ENCODE measurements around the gene SCFD2. TPM values are rescaled to one million over a fixed set of nuclear protein-coding genes. Genes with fewer than 3 reads are reported as not detected.

SCFD2 gene
- total RNA-seq, 1 donor from 2014 or later, result 18.6 TPM

DNA sequence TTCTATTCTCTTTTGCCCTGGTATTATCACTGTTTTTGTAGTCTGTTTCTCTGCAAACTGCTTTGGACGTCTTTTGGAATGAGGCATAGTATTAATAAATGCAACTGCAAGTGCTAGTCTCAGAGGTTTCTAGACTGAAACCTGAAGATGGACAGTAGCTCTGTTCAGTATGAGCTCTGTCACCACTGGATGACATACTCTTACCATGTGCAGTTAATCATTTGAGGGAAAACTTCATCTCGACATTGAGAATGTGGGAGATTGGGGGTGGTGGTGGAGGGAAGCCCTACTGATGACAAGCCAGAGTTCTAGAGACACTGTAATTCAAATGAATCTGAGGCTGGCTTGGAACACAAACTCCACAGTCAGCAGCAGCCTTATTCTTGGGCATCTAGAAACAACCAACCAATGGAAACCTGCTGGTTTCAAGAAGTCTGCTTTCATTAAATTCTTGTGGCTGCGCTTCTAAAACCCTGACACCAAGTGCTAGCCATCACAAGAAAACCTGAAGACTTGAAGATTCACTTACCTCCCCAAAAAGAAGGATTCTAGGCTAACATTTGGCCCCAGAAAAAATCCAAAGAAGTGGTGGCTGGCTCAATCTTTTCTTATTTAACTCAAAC is 342.1 kb downstream of the SCFD2 start:
- Mint-ChIP-seq H3K27ac (ENCODE audit: unreplicated experiment) (no peak overlapping the region), H3K4me1 (peaks cover 38% of the 10 kb centered on the region), H3K9me3 (no peaks in the 10 kb centered on the region), H3K27me3 (ENCODE audit: low read depth) (no peaks in the 10 kb centered on the region), H3K4me3 (no peak overlapping the region), H3K36me3 (ENCODE audit: low read depth) (no peaks in the 10 kb centered on the region)
- DNase-seq (ENCODE audit: low read depth, low spot score), result no peak
- TF ChIP-seq, protein P1, sequence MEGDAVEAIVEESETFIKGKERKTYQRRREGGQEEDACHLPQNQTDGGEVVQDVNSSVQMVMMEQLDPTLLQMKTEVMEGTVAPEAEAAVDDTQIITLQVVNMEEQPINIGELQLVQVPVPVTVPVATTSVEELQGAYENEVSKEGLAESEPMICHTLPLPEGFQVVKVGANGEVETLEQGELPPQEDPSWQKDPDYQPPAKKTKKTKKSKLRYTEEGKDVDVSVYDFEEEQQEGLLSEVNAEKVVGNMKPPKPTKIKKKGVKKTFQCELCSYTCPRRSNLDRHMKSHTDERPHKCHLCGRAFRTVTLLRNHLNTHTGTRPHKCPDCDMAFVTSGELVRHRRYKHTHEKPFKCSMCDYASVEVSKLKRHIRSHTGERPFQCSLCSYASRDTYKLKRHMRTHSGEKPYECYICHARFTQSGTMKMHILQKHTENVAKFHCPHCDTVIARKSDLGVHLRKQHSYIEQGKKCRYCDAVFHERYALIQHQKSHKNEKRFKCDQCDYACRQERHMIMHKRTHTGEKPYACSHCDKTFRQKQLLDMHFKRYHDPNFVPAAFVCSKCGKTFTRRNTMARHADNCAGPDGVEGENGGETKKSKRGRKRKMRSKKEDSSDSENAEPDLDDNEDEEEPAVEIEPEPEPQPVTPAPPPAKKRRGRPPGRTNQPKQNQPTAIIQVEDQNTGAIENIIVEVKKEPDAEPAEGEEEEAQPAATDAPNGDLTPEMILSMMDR (conservative IDR thresholded peaks at IDR 0.05), result no peak

- Mint-ChIP-seq H3K36me3 (ENCODE audit: low read depth) (no peaks in the 10 kb centered on the region), H3K4me3 (no peak overlapping the region), H3K27me3 (ENCODE audit: low read depth) (no peaks in the 10 kb centered on the region), H3K27ac (ENCODE audit: unreplicated experiment) (no peak overlapping the region), H3K4me1 (peaks cover 41% of the 10 kb centered on the region), H3K9me3 (no peaks in the 10 kb centered on the region)
- TF ChIP-seq, protein P1 (conservative IDR thresholded peaks at IDR 0.05), result no peak
- no peak for DNase-seq (ENCODE audit: low read depth, low spot score)
These were observed 343.3 kb downstream of the SCFD2 start for GRCh38 chr4:53022513-53023100.

DNA sequence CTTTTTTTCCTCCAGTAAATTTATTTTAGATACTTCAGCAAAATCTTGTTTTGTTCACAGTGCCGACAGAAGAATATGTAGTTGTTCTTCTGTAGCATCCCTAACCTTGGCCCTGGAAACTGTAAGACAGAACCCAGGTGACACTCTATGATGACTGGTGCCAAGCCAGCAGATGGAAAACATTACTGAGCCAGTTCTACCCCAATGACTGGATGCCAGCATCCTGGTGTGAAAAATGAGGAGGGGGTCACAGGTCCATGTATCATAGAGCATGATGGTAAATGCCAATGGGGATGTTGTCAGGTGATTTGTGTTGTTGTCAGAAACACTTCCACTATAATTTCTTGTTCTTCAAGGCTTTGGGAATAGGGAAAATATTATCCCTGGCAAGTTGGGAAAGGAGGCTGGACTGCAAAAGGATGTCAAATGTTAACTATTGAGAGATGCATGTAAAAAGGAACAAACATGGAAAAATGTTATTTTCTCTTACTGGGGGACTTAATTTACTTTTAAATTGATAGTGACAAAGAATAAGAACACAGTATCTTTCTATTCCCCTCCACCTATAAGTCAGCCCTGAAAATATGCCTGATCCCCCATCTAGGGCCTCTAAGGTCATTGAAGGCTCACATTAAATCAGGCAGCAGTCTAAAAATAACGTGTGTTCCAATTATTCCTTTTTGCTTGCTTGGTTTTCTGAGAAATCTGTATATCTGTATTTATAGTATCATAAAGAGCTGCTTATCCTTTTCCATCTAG is 343.9 kb downstream of the SCFD2 start:
- H3K4me3 Mint-ChIP-seq, result no peak overlapping the region
- DNase-seq (ENCODE audit: low read depth, low spot score), result no peak
- no peak overlapping the region for H3K27ac Mint-ChIP-seq (ENCODE audit: unreplicated experiment)
- H3K27me3 Mint-ChIP-seq (ENCODE audit: low read depth), result no peaks in the 10 kb centered on the region
- peaks cover 41% of the 10 kb centered on the region for H3K4me1 Mint-ChIP-seq
- no peaks in the 10 kb centered on the region for H3K36me3 Mint-ChIP-seq (ENCODE audit: low read depth)
- no peaks in the 10 kb centered on the region for H3K9me3 Mint-ChIP-seq
- TF ChIP-seq, protein P1 (conservative IDR thresholded peaks at IDR 0.05), result no peak

DNA sequence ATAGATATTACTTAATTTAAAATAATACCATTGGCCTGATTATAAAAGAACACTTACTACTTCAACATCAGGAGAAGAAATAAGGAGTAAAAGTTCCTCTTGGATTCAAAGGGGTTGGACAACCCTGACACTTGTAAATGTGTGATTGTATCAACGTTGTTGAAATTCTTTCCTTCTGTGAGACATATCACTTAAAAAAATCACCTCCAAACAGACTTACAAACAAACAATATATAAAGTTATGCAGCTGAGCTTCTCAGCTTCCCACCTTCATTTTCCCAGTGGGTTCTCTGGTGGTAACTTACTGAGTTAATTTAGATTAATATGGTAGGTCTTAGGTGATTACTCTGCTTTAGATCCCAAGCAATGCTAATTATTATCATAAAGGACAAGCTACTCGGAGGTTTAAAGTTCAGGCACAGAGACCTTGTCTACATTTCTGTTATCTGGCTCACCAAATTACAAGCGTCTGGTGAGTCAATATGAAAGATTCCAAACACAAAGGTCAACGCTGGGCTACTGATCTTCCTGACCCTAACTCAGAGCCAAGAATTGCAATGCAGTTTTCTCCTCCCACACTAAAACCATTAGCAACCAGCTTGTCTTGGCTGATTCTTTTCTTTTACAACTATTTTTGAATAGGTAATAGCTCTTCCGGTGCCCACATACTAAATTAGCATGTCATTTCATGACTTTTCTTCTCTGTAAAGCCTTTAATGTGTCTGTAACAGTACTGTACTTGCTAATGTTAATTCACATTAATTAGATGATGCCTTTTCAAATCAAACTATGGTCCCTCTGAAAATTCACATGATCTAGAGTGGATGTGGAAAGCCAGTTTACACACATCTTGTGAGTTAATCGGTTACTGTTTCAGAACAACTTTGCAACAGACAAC is 346.1 kb downstream of the SCFD2 start:
- no peaks in the 10 kb centered on the region for H3K36me3 Mint-ChIP-seq (ENCODE audit: low read depth)
- peaks cover 35% of the 10 kb centered on the region for H3K4me1 Mint-ChIP-seq

More for the DNA sequence above, 346.1 kb downstream of the SCFD2 start:
- no peak for DNase-seq (ENCODE audit: low read depth, low spot score)
- Mint-ChIP-seq H3K27ac (ENCODE audit: unreplicated experiment) (no peak overlapping the region), H3K9me3 (no peaks in the 10 kb centered on the region), H3K4me3 (no peak overlapping the region), H3K27me3 (ENCODE audit: low read depth) (no peaks in the 10 kb centered on the region)
- TF ChIP-seq, protein P1 (conservative IDR thresholded peaks at IDR 0.05), result no peak
